Esophagus muscularis mucosa (tissue), 4 donors: ENCODE data around the gene CEP192. TPM values are rescaled to one million over a fixed set of nuclear protein-coding genes. Genes with fewer than 3 reads are reported as not detected.
A peak's percentile ranks its signal among the peaks of the same experiment; 100 is the strongest.
"Not testable (repeated sequence)": the region's sequence is repeated elsewhere in the genome, so short reads cannot be mapped to it uniquely, and the experiment has no call there.

Source experiments
- DNase-seq: peaks from one replicate; pipeline ENCODE4 v3.0.0-alpha.2; 2017; ENCODE audit errors: extremely low spot score
- H3K27ac ChIP-seq, 4 donors: fragments of 200-600 bp; sonication (generic); replicated peaks in 1 of 4; 1 replicate in 3 of 4; 2 replicates in 1 of 4; pipeline ENCODE4 v1.5.1; 2016 to 2019; ENCODE audit warnings: mild to moderate bottlenecking in 1 of 4
- H3K27me3 ChIP-seq, 4 donors: fragments of 200-600 bp; sonication (generic); one replicate each; pipeline versions ENCODE4 v1.5.1 to v1.6.0; 2016 to 2019
- H3K36me3 ChIP-seq, 4 donors: fragments of 200-600 bp; sonication (generic); one replicate each; pipeline ENCODE4 v1.5.1; 2016 to 2019
- H3K4me1 ChIP-seq, 4 donors: fragments of 200-600 bp; sonication (generic); one replicate each; pipeline ENCODE4 v1.5.1; 2016 to 2019
- H3K4me3 ChIP-seq, 4 donors: fragments of 200-600 bp; sonication (generic); 1 replicate in 2 of 4; 2 replicates in 2 of 4; pipeline ENCODE4 v1.5.1; 2016 to 2019; ENCODE audit warnings: mild to moderate bottlenecking in 4 of 4, moderate library complexity in 1 of 4
- H3K9me3 ChIP-seq, 4 donors: fragments of 200-600 bp; sonication (generic); 1 replicate in 3 of 4; 2 replicates in 1 of 4; pipeline ENCODE4 v1.5.1; 2016 to 2019
- EP300 ChIP-seq: sonication (generic); formaldehyde crosslinking; IDR thresholded peaks from one replicate; pipeline ENCODE4 v1.6.1; 2017; ENCODE audit warnings: antibody characterized with exemption
- POLR2A ChIP-seq: fragments of 450-650 bp; IDR thresholded peaks from one replicate; pipeline ENCODE4 v1.6.1; 2017; ENCODE audit warnings: antibody characterized with exemption, moderate library complexity, mild to moderate bottlenecking, low read depth
- POLR2AphosphoS5 ChIP-seq, 2 donors: sonication (generic); formaldehyde crosslinking; IDR thresholded peaks; one replicate each; pipeline ENCODE4 v1.6.1; 2017; ENCODE audit warnings: antibody characterized with exemption in 2 of 2
- WGBS: methylation state at CpG from one replicate; pipeline ENCODE4 v1.1.5; 2018; 5-methylcytosine and 5-hydroxymethylcytosine counted together
- intact Hi-C: fragments of 100-400 bp; cut with DNase I; formaldehyde crosslinking; loops from one replicate; pipeline ENCODE4 v1.15.1; 2023
- total RNA-seq, 4 donors: library from RNA; depleted of rRNA; stranded (reverse); fragments of >200 nt; gene quantifications; one replicate each; pipeline versions ENCODE4 v1.1.0 to v1.2.1, GENCODE V29; 2016
- TF ChIP-seq, protein P1 (sequence below), 3 experiments: fragments of 200-600 bp in 2 of 3; fragments of 450-650 bp in 1 of 3; sonication (generic) in 2 of 3; IDR thresholded peaks; one replicate each; pipeline ENCODE4 v1.5.1; 2017 to 2019; ENCODE audit warnings: antibody characterized with exemption in 3 of 3, mild to moderate bottlenecking in 2 of 3, moderate library complexity in 1 of 3

The CEP192 gene
- total RNA-seq, 4 donors from 2014 or later = 18.7 to 21.6 (median 19.6) TPM

DNA sequence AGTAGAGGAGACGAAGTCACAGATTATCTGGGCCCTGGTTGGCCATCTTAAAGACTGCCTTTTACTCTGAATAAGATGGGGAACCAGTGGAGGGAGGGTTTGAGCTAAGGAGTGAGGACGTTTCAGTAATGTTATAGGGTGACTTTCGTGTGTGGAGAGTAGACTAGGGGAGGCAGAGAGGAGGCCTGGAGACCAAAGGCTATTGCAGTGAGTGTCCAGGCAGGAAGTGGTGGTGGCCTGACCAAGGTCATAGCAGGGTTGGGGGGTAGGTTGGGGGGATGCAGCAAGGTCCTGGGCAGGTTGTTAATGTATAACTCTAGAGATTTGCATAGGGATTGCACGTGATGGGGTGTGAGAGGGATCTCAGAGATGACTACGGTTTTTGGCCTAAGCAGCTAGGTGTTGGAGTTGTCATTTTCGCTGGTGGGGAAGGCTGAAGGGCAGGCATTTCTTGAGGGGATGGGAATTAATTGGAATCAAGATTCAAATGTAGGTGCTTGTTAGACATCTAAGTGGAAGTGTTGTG lies 4.9 kb downstream of the CEP192 start:
- no peak overlapping the region for H3K27ac ChIP-seq
- H3K4me3 ChIP-seq = no peak overlapping the region
- intact Hi-C loops = no loop called here
- 93% methylated on average over 6 of the region's 6 CpGs for WGBS
- H3K27me3 ChIP-seq = no peaks in the 10 kb centered on the region
- peaks cover 0 to 9% (median 4%) of the 10 kb centered on the region in 4 donors for H3K36me3 ChIP-seq
- TF ChIP-seq EP300 = no peak
- TF ChIP-seq POLR2AphosphoS5 (IDR thresholded peaks at IDR 0.05) = no peak
- TF ChIP-seq, protein P1, sequence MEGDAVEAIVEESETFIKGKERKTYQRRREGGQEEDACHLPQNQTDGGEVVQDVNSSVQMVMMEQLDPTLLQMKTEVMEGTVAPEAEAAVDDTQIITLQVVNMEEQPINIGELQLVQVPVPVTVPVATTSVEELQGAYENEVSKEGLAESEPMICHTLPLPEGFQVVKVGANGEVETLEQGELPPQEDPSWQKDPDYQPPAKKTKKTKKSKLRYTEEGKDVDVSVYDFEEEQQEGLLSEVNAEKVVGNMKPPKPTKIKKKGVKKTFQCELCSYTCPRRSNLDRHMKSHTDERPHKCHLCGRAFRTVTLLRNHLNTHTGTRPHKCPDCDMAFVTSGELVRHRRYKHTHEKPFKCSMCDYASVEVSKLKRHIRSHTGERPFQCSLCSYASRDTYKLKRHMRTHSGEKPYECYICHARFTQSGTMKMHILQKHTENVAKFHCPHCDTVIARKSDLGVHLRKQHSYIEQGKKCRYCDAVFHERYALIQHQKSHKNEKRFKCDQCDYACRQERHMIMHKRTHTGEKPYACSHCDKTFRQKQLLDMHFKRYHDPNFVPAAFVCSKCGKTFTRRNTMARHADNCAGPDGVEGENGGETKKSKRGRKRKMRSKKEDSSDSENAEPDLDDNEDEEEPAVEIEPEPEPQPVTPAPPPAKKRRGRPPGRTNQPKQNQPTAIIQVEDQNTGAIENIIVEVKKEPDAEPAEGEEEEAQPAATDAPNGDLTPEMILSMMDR (IDR thresholded peaks at IDR 0.05) = no peak
- TF ChIP-seq POLR2A = no peak
- H3K4me1 ChIP-seq = peaks cover 12 to 28% (median 18%) of the 10 kb centered on the region in 4 donors
- no peaks in the 10 kb centered on the region for H3K9me3 ChIP-seq
- no peak for DNase-seq

DNA sequence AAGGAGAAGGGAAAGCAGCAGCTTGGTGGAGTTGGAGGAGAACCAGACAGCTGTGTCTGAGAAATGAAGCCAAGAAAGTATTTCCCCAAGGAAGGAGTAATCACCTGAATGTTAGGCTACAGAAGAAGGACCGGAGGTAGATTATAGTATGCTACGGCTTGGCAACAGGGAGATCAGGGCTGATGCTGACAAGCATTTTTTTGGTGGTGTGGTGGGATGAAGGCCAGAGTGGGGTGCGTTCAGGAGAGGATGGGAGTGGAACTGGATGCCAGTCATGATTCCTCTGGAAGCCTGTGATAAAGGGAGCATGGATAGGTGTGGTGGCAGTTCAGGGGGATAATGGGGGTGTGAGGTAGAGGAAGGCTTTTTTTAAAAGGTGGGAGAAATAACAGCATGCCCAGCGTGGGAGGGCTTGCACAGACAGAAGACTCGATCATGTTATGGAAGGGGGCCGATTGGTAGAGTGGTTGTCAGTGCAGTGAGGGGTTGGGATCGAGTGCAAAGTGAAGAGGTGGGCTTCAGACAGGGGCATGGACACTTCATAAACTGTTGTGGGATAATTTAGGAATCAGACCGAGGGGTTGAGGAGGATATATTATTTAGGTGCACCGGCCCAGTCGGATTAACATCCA lies 5.6 kb downstream of the CEP192 start:
- intact Hi-C loops = no loop called here
- no peaks in the 10 kb centered on the region for H3K9me3 ChIP-seq
- no peaks in the 10 kb centered on the region for H3K27me3 ChIP-seq
- TF ChIP-seq POLR2AphosphoS5 (IDR thresholded peaks at IDR 0.05) (no peak), EP300 (no peak), POLR2A (no peak)
- TF ChIP-seq, protein P1 (IDR thresholded peaks at IDR 0.05) = no peak
- no peak overlapping the region for H3K27ac ChIP-seq
- no peak for DNase-seq
- 89% methylated on average over 10 of the region's 10 CpGs for WGBS
- peaks cover 4 to 17% (median 12%) of the 10 kb centered on the region in 4 donors for H3K36me3 ChIP-seq
- peaks cover 12 to 26% (median 16%) of the 10 kb centered on the region in 4 donors for H3K4me1 ChIP-seq
- no peak overlapping the region for H3K4me3 ChIP-seq

DNA sequence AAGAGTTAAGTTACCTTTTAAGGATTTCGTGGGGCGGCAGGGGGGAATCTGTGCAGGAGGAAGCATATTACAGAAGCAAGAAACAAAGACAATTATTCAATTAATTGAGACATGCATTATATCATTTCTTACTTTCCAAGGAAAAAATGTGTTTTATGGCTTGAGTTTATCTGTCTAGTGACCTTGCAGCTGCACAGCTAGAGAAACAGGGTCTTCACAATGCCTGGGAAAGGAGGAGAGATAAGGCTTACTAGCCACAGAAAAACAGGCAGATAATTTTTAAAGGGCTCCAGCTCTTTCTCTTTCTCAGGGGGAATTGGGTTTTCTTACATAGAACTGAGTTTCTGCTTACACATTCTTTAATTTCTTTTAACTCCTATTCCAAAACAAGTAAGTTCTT lies 6.2 kb downstream of the CEP192 start:
- Histone ChIP-seq H3K36me3 (peaks cover 4 to 22% (median 15%) of the 10 kb centered on the region in 4 donors), H3K4me1 (peaks cover 8 to 20% (median 11%) of the 10 kb centered on the region in 4 donors)
- H3K27ac ChIP-seq, H3K4me3 ChIP-seq, H3K9me3 ChIP-seq, H3K27me3 ChIP-seq, intact Hi-C loops, DNase-seq: not testable (repeated sequence)
- whole genome bisulfite sequencing = 83% methylated on average over 2 of the region's 2 CpGs

DNA sequence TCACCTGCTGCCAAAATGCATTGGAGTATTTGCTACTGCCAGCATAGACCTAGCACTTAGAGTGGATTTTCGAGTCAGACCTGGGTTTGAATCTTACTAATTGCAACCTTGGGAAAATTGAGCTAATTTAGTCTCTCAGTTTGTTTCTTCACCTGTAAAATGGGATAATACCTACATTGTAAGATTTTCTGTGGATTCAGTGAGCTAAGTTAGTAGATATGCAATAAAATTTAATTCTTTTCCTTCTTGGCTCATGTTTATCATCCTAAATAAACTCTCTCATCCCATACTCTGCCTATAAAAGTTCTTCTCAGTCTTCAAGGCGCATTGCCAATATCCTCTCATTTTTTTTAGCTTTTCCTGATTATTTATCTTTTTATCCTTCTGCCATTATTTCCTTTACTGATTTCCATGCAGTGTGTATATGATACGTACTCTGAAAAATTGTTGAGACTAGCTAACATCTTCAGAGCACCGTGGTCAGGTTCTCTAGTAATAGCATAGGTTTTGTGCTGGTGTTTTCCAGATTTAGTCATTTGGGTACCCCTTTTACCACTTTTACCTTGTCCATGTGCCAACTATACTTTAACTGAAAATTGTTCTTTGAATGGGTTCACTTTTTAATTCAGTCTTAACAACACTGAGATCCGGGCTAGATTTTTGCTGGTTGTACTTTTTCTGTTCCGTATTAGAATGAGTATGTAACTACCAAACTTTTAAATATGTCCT lies 7.3 kb downstream of the CEP192 start:
- H3K36me3 ChIP-seq = peaks cover 4 to 26% (median 18%) of the 10 kb centered on the region in 4 donors
- H3K27ac ChIP-seq = no peak overlapping the region
- TF ChIP-seq POLR2A (no peak), POLR2AphosphoS5 (IDR thresholded peaks at IDR 0.05) (no peak), EP300 (no peak)
- TF ChIP-seq, protein P1 (IDR thresholded peaks at IDR 0.05) = no peak
- H3K4me3 ChIP-seq = no peak overlapping the region
- no peaks in the 10 kb centered on the region for H3K9me3 ChIP-seq
- no peak for DNase-seq
- 87% methylated on average over 6 of the region's 6 CpGs for WGBS
- intact Hi-C loops = no loop called here
- H3K4me1 ChIP-seq = peaks cover 0 to 8% (median under 1%) of the 10 kb centered on the region in 4 donors
- H3K27me3 ChIP-seq = no peaks in the 10 kb centered on the region

DNA sequence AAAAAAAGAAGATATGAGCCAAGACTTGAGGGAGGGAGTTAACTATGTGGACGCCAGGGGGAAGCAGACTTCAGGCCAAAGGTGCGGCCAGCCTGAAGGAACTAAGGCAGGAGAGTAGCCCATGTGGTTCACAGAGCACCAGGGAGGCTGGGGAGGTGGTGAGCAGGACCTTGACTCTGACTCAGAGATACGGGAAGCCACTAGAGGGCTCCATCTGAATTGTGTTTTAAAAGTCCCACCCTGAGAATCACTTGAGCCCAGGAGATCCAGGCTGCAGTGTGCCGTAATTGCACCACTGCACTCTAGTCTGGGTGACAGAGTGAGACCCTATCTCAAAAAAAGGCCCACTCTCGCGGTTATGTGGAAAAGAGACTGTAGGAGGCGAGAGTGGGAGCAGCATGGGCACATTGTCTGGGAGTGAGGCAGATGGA lies 12.3 kb downstream of the CEP192 start:
- Histone ChIP-seq H3K4me3 (no peak overlapping the region), H3K4me1 (peaks cover 0 to 5% (median 0%) of the 10 kb centered on the region in 4 donors), H3K27ac (no peak overlapping the region), H3K36me3 (peaks cover 7 to 33% (median 20%) of the 10 kb centered on the region in 4 donors), H3K27me3 (no peaks in the 10 kb centered on the region), H3K9me3 (no peaks in the 10 kb centered on the region)
- intact Hi-C loops = no loop called here
- TF ChIP-seq POLR2AphosphoS5 (IDR thresholded peaks at IDR 0.05) = no peak
- no peak for TF ChIP-seq POLR2A
- TF ChIP-seq, protein P1 (IDR thresholded peaks at IDR 0.05) = peak in 1 of 3 experiments; percentile 36
- no peak for TF ChIP-seq EP300
- 72% methylated on average over 6 of the region's 7 CpGs for WGBS
- DNase-seq = no peak
